ENCODE data around the gene ABCA13.

DNA sequence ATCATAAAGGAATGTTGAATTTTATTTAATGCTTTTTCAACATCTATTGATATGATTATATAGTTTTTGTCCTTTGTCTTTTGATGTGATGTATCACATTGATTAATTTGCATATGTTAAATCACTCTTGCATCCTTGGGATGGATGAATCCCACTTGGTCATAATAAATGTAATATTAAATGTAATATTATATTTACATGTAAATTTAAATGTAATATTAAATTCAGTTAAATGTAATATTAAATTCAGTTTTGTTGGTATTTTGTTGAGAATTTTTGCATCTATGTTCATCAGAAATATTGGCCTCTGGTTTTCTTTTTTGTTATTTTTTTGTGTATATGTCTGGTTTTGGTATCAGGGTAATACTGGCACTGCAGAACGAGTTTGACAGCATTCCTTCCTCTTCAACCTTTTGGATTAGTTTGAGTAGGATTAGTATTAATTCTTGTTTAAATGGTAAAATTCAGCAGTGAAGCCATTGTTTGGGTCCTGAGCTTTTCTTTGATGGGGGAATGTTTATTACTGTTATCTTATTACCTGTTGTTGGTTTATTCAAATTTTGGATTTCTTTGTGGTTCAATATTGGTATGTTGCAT is 37.8 kb downstream of the ABCA13 start:
- TF ChIP-seq, protein P1, sequence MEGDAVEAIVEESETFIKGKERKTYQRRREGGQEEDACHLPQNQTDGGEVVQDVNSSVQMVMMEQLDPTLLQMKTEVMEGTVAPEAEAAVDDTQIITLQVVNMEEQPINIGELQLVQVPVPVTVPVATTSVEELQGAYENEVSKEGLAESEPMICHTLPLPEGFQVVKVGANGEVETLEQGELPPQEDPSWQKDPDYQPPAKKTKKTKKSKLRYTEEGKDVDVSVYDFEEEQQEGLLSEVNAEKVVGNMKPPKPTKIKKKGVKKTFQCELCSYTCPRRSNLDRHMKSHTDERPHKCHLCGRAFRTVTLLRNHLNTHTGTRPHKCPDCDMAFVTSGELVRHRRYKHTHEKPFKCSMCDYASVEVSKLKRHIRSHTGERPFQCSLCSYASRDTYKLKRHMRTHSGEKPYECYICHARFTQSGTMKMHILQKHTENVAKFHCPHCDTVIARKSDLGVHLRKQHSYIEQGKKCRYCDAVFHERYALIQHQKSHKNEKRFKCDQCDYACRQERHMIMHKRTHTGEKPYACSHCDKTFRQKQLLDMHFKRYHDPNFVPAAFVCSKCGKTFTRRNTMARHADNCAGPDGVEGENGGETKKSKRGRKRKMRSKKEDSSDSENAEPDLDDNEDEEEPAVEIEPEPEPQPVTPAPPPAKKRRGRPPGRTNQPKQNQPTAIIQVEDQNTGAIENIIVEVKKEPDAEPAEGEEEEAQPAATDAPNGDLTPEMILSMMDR (IDR thresholded peaks at IDR 0.05; ENCODE audit: extremely low read depth in 1 of 2, insufficient read depth in 1 of 2, low read depth in 1 of 2, low read length in 2 of 2), result no peak
- TF ChIP-seq EZH2 (IDR thresholded peaks at IDR 0.05; ENCODE audit: borderline replicate concordance, low read depth, low read length, severe bottlenecking) (no peak), POLR2A (IDR thresholded peaks at IDR 0.05; ENCODE audit: low read depth, low read length) (no peak), MYC (IDR thresholded peaks at IDR 0.05; ENCODE audit: low read depth, low read length) (no peak), POLR2AphosphoS5 (IDR thresholded peaks at IDR 0.05; ENCODE audit: insufficient read depth, low read depth, low read length) (no peak)
